Measurements from ENCODE around the gene ZNF556. TPM values are rescaled to one million over a fixed set of nuclear protein-coding genes. Genes with fewer than 3 reads are reported as not detected.

Gene ZNF556
- total and polyA plus RNA-seq, 12 donors, result 0.03 to 0.45 (median 0.11) TPM; not detected in 3

GRCh38 chr19:2923510-2923909 is 56.4 kb downstream of the ZNF556 start:
- no peak overlapping the region for H3K4me3 ChIP-seq
- WGBS, 4 donors, result 27 to 51% (median 35%) methylated on average over 4 of the region's 4 CpGs
- H3K9me3 ChIP-seq (replicated peaks in 1 of 3), result no peaks in the 10 kb centered on the region
- TF ChIP-seq CTCF (IDR thresholded peaks at IDR 0.05) (no peak), POLR2A (IDR thresholded peaks at IDR 0.05) (no peak)
- intact Hi-C loops (cut with DNase I), result no loop called here
- peaks cover 5 to 7% of the 10 kb centered on the region in 2 donors for H3K4me1 ChIP-seq (replicated peaks in 1 of 2)
- H3K36me3 ChIP-seq (replicated peaks in 1 of 2), result peaks cover 0 to 5% of the 10 kb centered on the region in 2 donors
- DNase-seq, result peak in 5 of 7 donors; percentile 40 to 76 (median 60)
- no peaks in the 10 kb centered on the region for H3K27me3 ChIP-seq
- peak overlapping the region in 3 of 5 donors; percentile 13 to 78 (median 34) for H3K27ac ChIP-seq

- no peak for DNase-seq
Observed at GRCh38 chr19:2926341-2927031, 59.4 kb downstream of the ZNF556 start.

GRCh38 chr19:2927032-2927430 is 59.9 kb downstream of the ZNF556 start:
- peaks cover 5 to 7% of the 10 kb centered on the region in 2 donors for H3K4me1 ChIP-seq (replicated peaks in 1 of 2)
- TF ChIP-seq CTCF (IDR thresholded peaks at IDR 0.05) (no peak), POLR2A (IDR thresholded peaks at IDR 0.05) (no peak)
- H3K4me3 ChIP-seq, result no peak overlapping the region
- H3K36me3 ChIP-seq (replicated peaks in 1 of 2), result no peaks in the 10 kb centered on the region
- WGBS, 4 donors, result 94 to 96% (median 95%) methylated on average over 17 to 18 of the region's 18 CpGs
- no peaks in the 10 kb centered on the region for H3K9me3 ChIP-seq (replicated peaks in 1 of 3)
- H3K27ac ChIP-seq, result no peak overlapping the region
- intact Hi-C loops (cut with DNase I), result no loop called here
- H3K27me3 ChIP-seq, result no peaks in the 10 kb centered on the region
- DNase-seq, result no peak

More at GRCh38 chr19:2926341-2927031, 59.4 kb downstream of the ZNF556 start:
- Histone ChIP-seq H3K4me3 (no peak overlapping the region), H3K36me3 (replicated peaks in 1 of 2) (no peaks in the 10 kb centered on the region), H3K4me1 (replicated peaks in 1 of 2) (peaks cover 5 to 7% of the 10 kb centered on the region in 2 donors), H3K27ac (no peak overlapping the region), H3K27me3 (no peaks in the 10 kb centered on the region), H3K9me3 (replicated peaks in 1 of 3) (no peaks in the 10 kb centered on the region)
- TF ChIP-seq POLR2A (IDR thresholded peaks at IDR 0.05) (no peak), CTCF (IDR thresholded peaks at IDR 0.05) (no peak)
- 86 to 92% (median 89%) methylated on average over 18 to 53 of the region's 53 CpGs for WGBS, 4 donors
- intact Hi-C loops (cut with DNase I), result no loop called here

Other genes with a start within 250 kb of the ZNF556 start
- 10 to 100 TPM in 5 of 9 donors, 1 to 10 TPM in 3, under 1 TPM in 1; 0.83 to 16.5 (median 10.1) TPM for gene GNG7, start 164.6 kb upstream of the ZNF556 start, total RNA-seq
- gene GNG7, start 164.6 kb upstream of the ZNF556 start, polyA plus RNA-seq, result 1 to 10 TPM; 2.9 to 7.8 (median 5.1) TPM
- gene DIRAS1, start 146.0 kb upstream of the ZNF556 start, total RNA-seq, result 1 to 10 TPM in 6 of 9 donors, under 1 TPM in 3; 0.09 to 4.8 (median 1.9) TPM
- 1 to 10 TPM; 1.4 to 2.3 (median 1.7) TPM for gene DIRAS1, start 146.0 kb upstream of the ZNF556 start, polyA plus RNA-seq
- 10 to 100 TPM; 25.1 to 75.8 (median 36.9) TPM for gene SLC39A3, start 127.3 kb upstream of the ZNF556 start, total RNA-seq
- 10 to 100 TPM; 39.4 to 72.2 (median 44.2) TPM for gene SLC39A3, start 127.3 kb upstream of the ZNF556 start, polyA plus RNA-seq
- gene SGTA, start 84.1 kb upstream of the ZNF556 start, total RNA-seq, result 10 to 100 TPM; 28.2 to 79.2 (median 54.2) TPM
- 100 to 1,000 TPM in 1 of 3 donors, 10 to 100 TPM in 2; 30.3 to 104 (median 74.5) TPM for gene SGTA, start 84.1 kb upstream of the ZNF556 start, polyA plus RNA-seq
- 10 to 100 TPM; 33.0 to 77.3 (median 44.0) TPM for gene THOP1, start 81.8 kb upstream of the ZNF556 start, total RNA-seq
- gene THOP1, start 81.8 kb upstream of the ZNF556 start, polyA plus RNA-seq, result 100 to 1,000 TPM in 1 of 3 donors, 10 to 100 TPM in 2; 23.1 to 138 (median 63.0) TPM
- 1 to 10 TPM; 1.6 to 6.4 (median 4.3) TPM for gene ZNF554, start 47.5 kb upstream of the ZNF556 start, total RNA-seq
- 1 to 10 TPM; 2.7 to 6.9 (median 3.3) TPM for gene ZNF554, start 47.5 kb upstream of the ZNF556 start, polyA plus RNA-seq
- 1 to 10 TPM; 2.5 to 7.2 (median 6.0) TPM for gene ZNF555, start 25.9 kb upstream of the ZNF556 start, total RNA-seq
- 1 to 10 TPM; 1.9 to 5.7 (median 3.0) TPM for gene ZNF555, start 25.9 kb upstream of the ZNF556 start, polyA plus RNA-seq
- gene ZNF57, start 33.6 kb downstream of the ZNF556 start, total RNA-seq, result 1 to 10 TPM; 2.6 to 5.7 (median 3.5) TPM
- 1 to 10 TPM; 2.7 to 3.9 (median 3.4) TPM for gene ZNF57, start 33.6 kb downstream of the ZNF556 start, polyA plus RNA-seq
- 10 to 100 TPM in 1 of 9 donors, 1 to 10 TPM in 8; 1.1 to 10.6 (median 3.9) TPM for gene ZNF77, start 77.6 kb downstream of the ZNF556 start, total RNA-seq
- 1 to 10 TPM; 2.9 to 3.2 (median 3.1) TPM for gene ZNF77, start 77.6 kb downstream of the ZNF556 start, polyA plus RNA-seq
- gene TLE6, start 110.2 kb downstream of the ZNF556 start, total RNA-seq, result 1 to 10 TPM in 6 of 9 donors, under 1 TPM in 3; 0.48 to 3.2 (median 1.8) TPM
- gene TLE6, start 110.2 kb downstream of the ZNF556 start, polyA plus RNA-seq, result 10 to 100 TPM in 1 of 3 donors, 1 to 10 TPM in 2; 1.2 to 13.9 (median 6.3) TPM
- gene TLE2, start 161.9 kb downstream of the ZNF556 start, total RNA-seq, result 100 to 1,000 TPM in 1 of 9 donors, 10 to 100 TPM in 7, 1 to 10 TPM in 1; 4.0 to 104 (median 55.6) TPM
- gene TLE2, start 161.9 kb downstream of the ZNF556 start, polyA plus RNA-seq, result 100 to 1,000 TPM in 1 of 3 donors, 10 to 100 TPM in 1, 1 to 10 TPM in 1; 8.4 to 106 (median 70.3) TPM
- 100 to 1,000 TPM; 167 to 968 (median 640) TPM for gene TLE5, start 195.2 kb downstream of the ZNF556 start, total RNA-seq
- gene TLE5, start 195.2 kb downstream of the ZNF556 start, polyA plus RNA-seq, result 1,000 to 10,000 TPM in 2 of 3 donors, 100 to 1,000 TPM in 1; 237 to 2,300 (median 1,557) TPM
- 10 to 100 TPM; 11.5 to 84.3 (median 64.2) TPM for gene GNA11, start 227.0 kb downstream of the ZNF556 start, total RNA-seq
- gene GNA11, start 227.0 kb downstream of the ZNF556 start, polyA plus RNA-seq, result 10 to 100 TPM; 20.6 to 38.3 (median 35.6) TPM

All from adrenal gland (tissue), 12 donors.